ENCODE data around the gene C10orf95. TPM values are rescaled to one million over a fixed set of nuclear protein-coding genes. Genes with fewer than 3 reads are reported as not detected.

The C10orf95 gene
- total and polyA plus RNA-seq, 2 experiments from 2014 or later = not detected

DNA sequence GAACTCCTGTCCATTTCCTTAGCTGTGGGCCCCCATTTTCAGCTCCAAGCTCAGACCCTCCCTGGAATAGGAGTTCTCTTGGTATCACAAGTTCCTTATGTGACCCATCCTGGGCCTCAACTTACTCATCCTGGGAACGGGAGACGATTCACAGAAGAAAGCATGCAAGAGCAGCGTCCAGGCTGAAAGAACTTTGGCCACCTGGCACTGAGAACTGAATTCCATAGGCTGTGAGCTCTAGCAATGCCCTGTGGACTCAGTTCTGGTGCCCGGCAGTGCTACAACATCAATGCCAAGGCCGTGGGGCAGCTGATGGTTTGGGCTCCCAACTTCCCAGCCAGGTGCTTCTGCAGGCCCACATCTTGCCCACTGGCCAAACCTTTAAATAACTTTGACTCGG, 15.0 kb downstream of the C10orf95 start:
- no peak overlapping the region for H2AFZ ChIP-seq
- peak overlapping the region; percentile 55 for H3K4me2 ChIP-seq (ENCODE audit: unreplicated experiment)
- no peaks in the 10 kb centered on the region for H3K27me3 ChIP-seq (replicated peaks; ENCODE audit: insufficient read depth)
- H3K79me2 ChIP-seq (ENCODE audit: insufficient read depth) = peaks cover 19% of the 10 kb centered on the region
- H3K9me3 ChIP-seq (ENCODE audit: low read depth) = no peaks in the 10 kb centered on the region
- H3K9me2 ChIP-seq (ENCODE audit: insufficient read depth) = no peaks in the 10 kb centered on the region
- in situ Hi-C loops (cut with MboI) = no loop called here
- peak; percentile 37 for DNase-seq
- no peak overlapping the region for H3K27ac ChIP-seq
- H4K20me1 ChIP-seq (ENCODE audit: insufficient read depth) = no peaks in the 10 kb centered on the region
- peaks cover 19% of the 10 kb centered on the region for H3K4me1 ChIP-seq (ENCODE audit: insufficient read depth)
- TF ChIP-seq EZH2 (IDR thresholded peaks at IDR 0.05; ENCODE audit: insufficient read depth, poor library complexity, severe bottlenecking) (no peak), EZH2phosphoT487 (IDR thresholded peaks at IDR 0.05; ENCODE audit: insufficient read depth, low read depth) (no peak)
- 54 to 55% methylated on average over 6 of the region's 6 CpGs for WGBS, 2 experiments (ENCODE audit: low coverage in 1 of 2, low lambda C conversion rate in 2 of 2, missing lambda C conversion rate in 2 of 2)
- peak overlapping the region; percentile 66 for H3K4me3 ChIP-seq
- no peaks in the 10 kb centered on the region; the same call in 1 of the 2 replicates for H3F3A ChIP-seq (ENCODE audit: insufficient read depth)
- H3K36me3 ChIP-seq (ENCODE audit: low read depth) = no peaks in the 10 kb centered on the region
- peak overlapping the region; percentile 63 for H3K9ac ChIP-seq

DNA sequence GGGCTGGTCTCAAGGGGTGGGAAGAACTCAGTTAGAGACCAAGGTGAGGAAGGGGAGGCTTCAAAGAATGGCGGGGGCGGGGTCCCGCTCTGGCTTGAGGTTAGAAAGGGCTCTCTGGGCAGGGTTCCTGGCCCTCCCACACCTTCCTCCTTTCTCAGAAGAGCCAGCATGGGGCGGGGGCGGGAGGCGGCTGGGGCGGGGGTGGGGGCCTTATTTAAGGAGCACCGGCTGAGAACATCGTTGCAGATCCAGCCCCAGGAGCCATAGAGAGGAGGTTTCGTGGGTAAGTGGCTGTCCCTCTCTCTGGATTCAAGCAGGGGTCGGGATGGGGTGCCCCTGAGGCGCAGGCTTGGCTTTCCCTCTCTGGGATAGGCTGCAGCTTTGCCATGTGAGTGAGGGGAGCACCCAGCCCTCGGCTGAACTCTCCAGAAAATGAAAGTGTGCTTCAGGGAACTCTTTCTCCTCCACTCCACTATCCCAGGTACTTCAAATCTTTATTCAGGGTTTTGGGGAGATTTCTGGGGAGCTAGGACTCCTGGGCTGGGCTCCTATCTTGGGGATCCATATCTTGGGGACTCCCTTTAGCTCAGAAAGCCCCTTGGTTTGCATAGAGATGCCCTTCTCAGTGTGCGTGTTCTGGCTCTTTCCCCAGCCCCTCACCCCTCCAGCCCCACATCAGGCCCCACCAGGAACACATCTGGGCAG, 15.7 kb downstream of the C10orf95 start:
- in situ Hi-C loops (cut with MboI) = no loop called here
- DNase-seq = peak; percentile 45
- H3K79me2 ChIP-seq (ENCODE audit: insufficient read depth) = peaks cover 25% of the 10 kb centered on the region
- no peak for TF ChIP-seq EZH2phosphoT487 (IDR thresholded peaks at IDR 0.05; ENCODE audit: insufficient read depth, low read depth)
- no peak for TF ChIP-seq EZH2 (IDR thresholded peaks at IDR 0.05; ENCODE audit: insufficient read depth, poor library complexity, severe bottlenecking)
- H3K4me2 ChIP-seq (ENCODE audit: unreplicated experiment) = peak overlapping the region; percentile 71
- H3K36me3 ChIP-seq (ENCODE audit: low read depth) = no peaks in the 10 kb centered on the region
- no peaks in the 10 kb centered on the region for H3K9me2 ChIP-seq (ENCODE audit: insufficient read depth)
- peak overlapping the region; percentile 81 for H2AFZ ChIP-seq
- peaks cover 20% of the 10 kb centered on the region for H3K4me1 ChIP-seq (ENCODE audit: insufficient read depth)
- H3K27me3 ChIP-seq (replicated peaks; ENCODE audit: insufficient read depth) = no peaks in the 10 kb centered on the region
- H3K4me3 ChIP-seq = peak overlapping the region; percentile 66
- H4K20me1 ChIP-seq (ENCODE audit: insufficient read depth) = no peaks in the 10 kb centered on the region
- H3F3A ChIP-seq (ENCODE audit: insufficient read depth) = no peaks in the 10 kb centered on the region; the same call in 1 of the 2 replicates
- 23 to 24% methylated on average over 11 to 14 of the region's 14 CpGs for WGBS, 2 experiments (ENCODE audit: low coverage in 1 of 2, low lambda C conversion rate in 2 of 2, missing lambda C conversion rate in 2 of 2)
- H3K27ac ChIP-seq = peak overlapping the region; percentile 62
- H3K9me3 ChIP-seq (ENCODE audit: low read depth) = no peaks in the 10 kb centered on the region
- H3K9ac ChIP-seq = peak overlapping the region; percentile 63

DNA sequence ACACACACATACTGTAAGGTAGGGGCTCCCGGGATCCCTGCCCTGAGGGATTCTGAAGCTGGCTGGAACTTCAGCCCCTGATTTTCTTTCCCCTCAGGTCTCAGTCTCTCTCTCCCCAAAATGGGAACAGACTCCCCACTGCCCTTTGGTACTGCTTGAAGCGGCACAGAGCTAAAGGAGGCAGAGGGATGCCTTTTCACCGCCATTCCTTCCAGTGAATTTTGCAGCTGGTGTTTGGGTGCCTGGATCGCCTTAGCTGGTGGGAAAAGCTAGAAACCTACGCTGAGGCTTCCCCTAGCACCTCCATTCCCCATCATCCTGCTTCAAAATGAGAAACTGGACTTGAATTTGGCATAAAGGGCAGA, 16.2 kb downstream of the C10orf95 start:
- H3K4me3 ChIP-seq = peak overlapping the region; percentile 66
- DNase-seq = peak; percentile 30

DNA sequence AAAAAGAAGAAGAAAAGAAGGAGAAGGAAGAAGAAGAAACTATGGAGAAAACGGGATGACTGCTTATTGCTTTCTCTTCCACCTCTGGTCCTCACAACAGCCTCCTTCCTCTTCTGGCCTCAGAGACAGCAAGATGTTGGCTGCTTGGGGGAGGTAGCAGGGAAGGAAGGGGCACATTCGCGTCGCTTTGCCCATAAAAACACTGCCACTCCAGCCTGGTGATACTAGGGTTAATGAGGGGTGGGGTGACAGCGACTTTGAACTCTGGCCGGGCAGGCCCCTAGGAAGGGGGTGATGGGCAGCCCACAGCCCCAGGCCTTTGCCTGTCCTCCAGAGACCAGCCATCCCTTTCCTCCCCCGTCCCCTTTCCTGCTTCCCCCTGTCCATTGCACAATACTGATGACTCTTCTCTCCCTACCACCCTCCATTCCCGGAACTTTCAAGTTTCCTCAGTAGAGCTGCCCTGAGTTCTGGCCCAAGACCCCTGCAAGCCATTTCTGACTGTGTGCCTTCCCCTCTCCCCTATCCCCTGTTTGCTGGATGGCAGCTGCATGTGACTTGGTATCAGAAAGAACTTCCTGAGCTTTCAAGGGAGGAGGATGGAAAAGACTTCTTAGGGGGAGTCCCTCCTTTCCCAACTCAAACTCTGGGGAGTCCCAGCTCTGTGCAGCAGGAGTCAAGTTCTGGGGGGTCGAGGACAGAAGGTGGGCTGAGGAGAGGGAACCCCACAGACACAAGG, 16.8 kb downstream of the C10orf95 start:
- Histone ChIP-seq H3K4me3 (peak overlapping the region; percentile 28), H3K79me2 (ENCODE audit: insufficient read depth) (peaks cover 31% of the 10 kb centered on the region), H3K27ac (peak overlapping the region; percentile 62), H3K36me3 (ENCODE audit: low read depth) (no peaks in the 10 kb centered on the region), H3K27me3 (replicated peaks; ENCODE audit: insufficient read depth) (no peaks in the 10 kb centered on the region), H3K9me3 (ENCODE audit: low read depth) (no peaks in the 10 kb centered on the region), H3K4me1 (ENCODE audit: insufficient read depth) (peaks cover 20% of the 10 kb centered on the region), H2AFZ (peak overlapping the region; percentile 81), H3F3A (ENCODE audit: insufficient read depth) (no peaks in the 10 kb centered on the region; the same call in 1 of the 2 replicates), H4K20me1 (ENCODE audit: insufficient read depth) (no peaks in the 10 kb centered on the region), H3K9me2 (ENCODE audit: insufficient read depth) (no peaks in the 10 kb centered on the region), H3K4me2 (ENCODE audit: unreplicated experiment) (peak overlapping the region; percentile 71), H3K9ac (peak overlapping the region; percentile 63)
- no peak for TF ChIP-seq EZH2 (IDR thresholded peaks at IDR 0.05; ENCODE audit: insufficient read depth, poor library complexity, severe bottlenecking)
- no peak for TF ChIP-seq EZH2phosphoT487 (IDR thresholded peaks at IDR 0.05; ENCODE audit: insufficient read depth, low read depth)
- in situ Hi-C loops (cut with MboI) = no loop called here
- DNase-seq = peak; percentile 80
- 18 to 23% methylated on average over 9 of the region's 9 CpGs for WGBS, 2 experiments (ENCODE audit: low coverage in 1 of 2, low lambda C conversion rate in 2 of 2, missing lambda C conversion rate in 2 of 2)

More for the DNA sequence above, 16.2 kb downstream of the C10orf95 start:
- 63 to 64% methylated on average over 5 of the region's 5 CpGs for WGBS, 2 experiments (ENCODE audit: low coverage in 1 of 2, low lambda C conversion rate in 2 of 2, missing lambda C conversion rate in 2 of 2)
- H3K9ac ChIP-seq = peak overlapping the region; percentile 63
- in situ Hi-C loops (cut with MboI) = no loop called here
- H3K4me2 ChIP-seq (ENCODE audit: unreplicated experiment) = peak overlapping the region; percentile 71
- H3K79me2 ChIP-seq (ENCODE audit: insufficient read depth) = peaks cover 31% of the 10 kb centered on the region
- no peaks in the 10 kb centered on the region for H3K9me2 ChIP-seq (ENCODE audit: insufficient read depth)
- H3K9me3 ChIP-seq (ENCODE audit: low read depth) = no peaks in the 10 kb centered on the region
- H2AFZ ChIP-seq = peak overlapping the region; percentile 81
- H3F3A ChIP-seq (ENCODE audit: insufficient read depth) = no peaks in the 10 kb centered on the region; the same call in 1 of the 2 replicates
- H3K27ac ChIP-seq = peak overlapping the region; percentile 62
- no peaks in the 10 kb centered on the region for H4K20me1 ChIP-seq (ENCODE audit: insufficient read depth)
- no peaks in the 10 kb centered on the region for H3K36me3 ChIP-seq (ENCODE audit: low read depth)
- TF ChIP-seq EZH2 (IDR thresholded peaks at IDR 0.05; ENCODE audit: insufficient read depth, poor library complexity, severe bottlenecking) (no peak), EZH2phosphoT487 (IDR thresholded peaks at IDR 0.05; ENCODE audit: insufficient read depth, low read depth) (no peak)
- H3K4me1 ChIP-seq (ENCODE audit: insufficient read depth) = peaks cover 20% of the 10 kb centered on the region
- H3K27me3 ChIP-seq (replicated peaks; ENCODE audit: insufficient read depth) = no peaks in the 10 kb centered on the region
